HepG2 (cell line): ENCODE measurements around the gene CDC23. TPM values are rescaled to one million over a fixed set of nuclear protein-coding genes. Genes with fewer than 3 reads are reported as not detected.
A peak's percentile ranks its signal among the peaks of the same experiment; 100 is the strongest.

Experiments used
- ATAC-seq: fragments of 200-7000 bp; cut with Tn5 transposase; 3 replicates; pipeline ENCODE4 v1.9.1; 2020; ENCODE audit warnings: mild to moderate bottlenecking, moderate library complexity
- BruUV-seq: library from RNA; stranded (reverse); fragments of 400-500 nt; replicated peaks from 2 replicates; lab custom pipeline; 2021; lab: Mats Ljungman, UMichigan
- CTCF ChIA-PET: fragments of 300-600 bp; formaldehyde crosslinking; extraction: SDS; loops from one replicate; lab custom pipeline; 2021; ENCODE audit warnings: low total read pairs, inconsistent platforms, low intra/inter-chr PET ratio; lab: Yijun Ruan, JAX
- POLR2A ChIA-PET: fragments of 350-600 bp; sonication (Branson Sonifier 250); formaldehyde crosslinking; loops from one replicate; lab custom pipeline; 2020; ENCODE audit warnings: antibody characterized with exemption, inconsistent platforms; lab: Yijun Ruan, JAX
- DNase-seq: peaks from one replicate; pipeline ENCODE4 v3.0.0-alpha.2; 2015; ENCODE audit warnings: low spot score
- FAIRE-seq: peaks from 3 replicates; lab custom pipeline; 2011; peaks lifted over from hg19 to GRCh38; lab: Jason Lieb, UNC
- H2AFZ ChIP-seq: one replicate; pipeline ENCODE4 v1.6.1; 2011; ENCODE audit warnings: low read length, inconsistent platforms
- H3K27ac ChIP-seq: fragments of 300-600 bp; 3 replicates; pipeline ENCODE4 v1.8.0; 2011; ENCODE audit warnings: mixed run types, mild to moderate bottlenecking, mixed read lengths, low read length, inconsistent platforms; ENCODE audit not compliant: insufficient read depth; ENCODE audit errors: extremely low read length
- H3K27me3 ChIP-seq, 2 experiments: fragments of 200-600 bp in 1 of 2; 2 replicates in 1 of 2; 3 replicates in 1 of 2; pipeline versions ENCODE4 v1.6.0 to v1.8.0; 2011; ENCODE audit warnings: low read length in 2 of 2, mild to moderate bottlenecking in 2 of 2, moderate library complexity in 2 of 2, inconsistent platforms in 1 of 2; ENCODE audit not compliant: insufficient read depth in 2 of 2, control insufficient read depth in 1 of 2
- H3K36me3 ChIP-seq, 2 experiments: fragments of 200-600 bp in 1 of 2; replicated peaks in 1 of 2; 2 replicates in 1 of 2; 3 replicates in 1 of 2; pipeline versions ENCODE4 v1.5.1 to v1.8.0; 2011; ENCODE audit warnings: low read length in 2 of 2, inconsistent platforms in 1 of 2; ENCODE audit not compliant: insufficient read depth in 2 of 2, control insufficient read depth in 1 of 2
- H3K4me1 ChIP-seq: 2 replicates; pipeline ENCODE4 v1.5.1; 2012; ENCODE audit warnings: low read length, inconsistent platforms; ENCODE audit not compliant: insufficient read depth
- H3K4me2 ChIP-seq: 2 replicates; pipeline ENCODE4 v1.6.0; 2011; ENCODE audit warnings: low read depth, low read length, inconsistent platforms
- H3K4me3 ChIP-seq, 3 experiments: fragments of 200-600 bp in 1 of 3; sonication (generic), shearing (Covaris generic) in 1 of 3; replicated peaks in 1 of 3; 2 replicates each; pipeline ENCODE4 v1.5.1; 2011 to 2016; ENCODE audit warnings: low read length in 3 of 3, inconsistent platforms in 2 of 3, low read depth in 2 of 3, mild to moderate bottlenecking in 2 of 3, control low read depth in 1 of 3, mixed read lengths in 1 of 3; ENCODE audit not compliant: insufficient read depth in 1 of 3
- H3K79me2 ChIP-seq: one replicate; pipeline ENCODE4 v1.6.1; 2011; ENCODE audit warnings: low read length, inconsistent platforms; ENCODE audit not compliant: insufficient read depth
- H3K9ac ChIP-seq: 2 replicates; pipeline ENCODE4 v1.6.0; 2011; ENCODE audit warnings: mild to moderate bottlenecking, low read depth, low read length, inconsistent platforms; ENCODE audit not compliant: insufficient read depth
- H3K9me3 ChIP-seq: 2 replicates; pipeline ENCODE4 v1.5.1; 2012; ENCODE audit warnings: mild to moderate bottlenecking, low read length
- H4K20me1 ChIP-seq: 2 replicates; pipeline ENCODE4 v1.6.0; 2011; ENCODE audit warnings: inconsistent platforms, mild to moderate bottlenecking, low read length, moderate library complexity; ENCODE audit not compliant: insufficient read depth
- CBX1 ChIP-seq: IDR thresholded peaks from one replicate; pipeline ENCODE4 v1.6.1; 2016; ENCODE audit warnings: antibody characterized with exemption, low read depth
- DNMT3B ChIP-seq: conservative IDR thresholded peaks from 2 replicates; pipeline ENCODE4 v1.6.1; 2016; ENCODE audit warnings: missing biosample characterization, control low read depth
- FOSL1 ChIP-seq: sonication (generic); formaldehyde crosslinking; IDR thresholded peaks from 2 replicates; pipeline ENCODE4 v1.9.0; 2021; ENCODE audit warnings: missing genetic modification reagents, borderline replicate concordance
- GABPA ChIP-seq, 2 experiments: IDR thresholded peaks; 2 replicates each; pipeline ENCODE4 v1.6.1; 2011 to 2016; ENCODE audit warnings: low read depth in 2 of 2, low read length in 1 of 2, missing biosample characterization in 1 of 2, missing genetic modification characterization in 1 of 2
- JDP2 ChIP-seq: sonication (generic); formaldehyde crosslinking; IDR thresholded peaks from 2 replicates; pipeline ENCODE4 v1.8.1; 2022; ENCODE audit warnings: missing genetic modification reagents, borderline replicate concordance
- MYPOP ChIP-seq: sonication (generic); formaldehyde crosslinking; IDR thresholded peaks from 2 replicates; pipeline ENCODE4 v1.8.1; 2023; ENCODE audit warnings: mild to moderate bottlenecking, moderate library complexity, missing genetic modification reagents
- NCOA1 ChIP-seq: sonication (generic); formaldehyde crosslinking; IDR thresholded peaks from 2 replicates; pipeline ENCODE4 v1.9.0; 2021; ENCODE audit warnings: missing genetic modification reagents
- NFRKB ChIP-seq: fragments of 450-650 bp; IDR thresholded peaks from 2 replicates; pipeline ENCODE4 v1.6.1; 2017
- POGZ ChIP-seq: sonication (generic); formaldehyde crosslinking; IDR thresholded peaks from 2 replicates; pipeline ENCODE4 v1.4.0; 2020; ENCODE audit warnings: mild to moderate bottlenecking, missing genetic modification reagents
- SMC3 ChIP-seq: IDR thresholded peaks from 2 replicates; pipeline ENCODE4 v1.6.1; 2011; ENCODE audit warnings: low read length, improper control_type of control experiment
- SMYD3 ChIP-seq: sonication (generic); formaldehyde crosslinking; IDR thresholded peaks from 2 replicates; pipeline ENCODE4 v1.8.1; 2023; ENCODE audit warnings: mild to moderate bottlenecking, missing genetic modification reagents
- TBL1XR1 ChIP-seq: fragments of 150-350 bp; IDR thresholded peaks from 2 replicates; pipeline ENCODE4 v1.6.1; 2014; ENCODE audit warnings: borderline replicate concordance, low read length; ENCODE audit not compliant: partially characterized antibody
- TP53 ChIP-seq: sonication (generic); formaldehyde crosslinking; conservative IDR thresholded peaks from 2 replicates; pipeline ENCODE4 v1.4.0; 2020; ENCODE audit warnings: missing genetic modification reagents
- ZMYM2 ChIP-seq: sonication (generic); formaldehyde crosslinking; IDR thresholded peaks from 2 replicates; pipeline ENCODE4 v1.8.0; 2022; ENCODE audit warnings: mild to moderate bottlenecking, missing genetic modification reagents
- ZNF496 ChIP-seq: sonication (generic); formaldehyde crosslinking; IDR thresholded peaks from 2 replicates; pipeline ENCODE4 v1.8.1; 2023; ENCODE audit warnings: mild to moderate bottlenecking, moderate library complexity, missing genetic modification reagents; ENCODE audit not compliant: insufficient replicate concordance
- ZNF775 ChIP-seq: sonication (generic); formaldehyde crosslinking; IDR thresholded peaks from 2 replicates; pipeline ENCODE4 v1.4.0; 2020; ENCODE audit warnings: missing genetic modification reagents, mild to moderate bottlenecking, moderate library complexity, borderline replicate concordance
- ZNF780A ChIP-seq: sonication (generic); formaldehyde crosslinking; IDR thresholded peaks from 2 replicates; pipeline ENCODE4 v1.8.0; 2022; ENCODE audit warnings: mild to moderate bottlenecking, missing genetic modification reagents, moderate library complexity
- WGBS: methylation state at CpG from one replicate; pipeline ENCODE4 v1.1.6; 2017; ENCODE audit warnings: low lambda C conversion rate; 5-methylcytosine and 5-hydroxymethylcytosine counted together
- in situ Hi-C: cut with HindIII; loops from 2 replicates; pipeline ENCODE4 v1.10.0; 2017; ENCODE audit warnings: low pct_unique_long_range_greater_than_20kb; ENCODE audit not compliant: extremely low pct_ligation_motif_present
- intact Hi-C: fragments of 100-400 bp; cut with micrococcal nuclease; formaldehyde crosslinking; loops from one replicate; pipeline ENCODE4 v1.10.0; 2022; ENCODE audit not compliant: unreplicated experiment
- polyA plus RNA-seq, 8 experiments: library from polyadenylated mRNA; depleted of rRNA in 3 of 8; stranded (reverse) in 7 of 8; unstranded in 1 of 8; fragments of >200 nt; fragmentation: Illumina TruSeq in 4 of 8; extraction: Trizol in 4 of 8; gene quantifications; 2 replicates each; pipeline versions ENCODE4 v1.2.1 to v1.2.3, GENCODE V29; 2011 to 2016; ENCODE audit warnings: low read depth in 4 of 8, missing spikeins in 1 of 8, mixed read lengths in 1 of 8; ENCODE audit not compliant: insufficient read depth in 1 of 8
- total RNA-seq, 5 experiments: library from RNA; depleted of rRNA; stranded (reverse); fragments of >200 nt; fragmentation: Illumina TruSeq; extraction: Trizol; gene quantifications; 2 replicates each; pipeline ENCODE4 v1.2.3, GENCODE V29; 2016; ENCODE audit warnings: low read depth in 1 of 5

CDC23 gene
- total and polyA plus RNA-seq, 2 of the 13 experiments (the other 11 are each of a cell fraction or from before 2014, with no cell fraction given) = 38.3 to 47.7 TPM

DNA sequence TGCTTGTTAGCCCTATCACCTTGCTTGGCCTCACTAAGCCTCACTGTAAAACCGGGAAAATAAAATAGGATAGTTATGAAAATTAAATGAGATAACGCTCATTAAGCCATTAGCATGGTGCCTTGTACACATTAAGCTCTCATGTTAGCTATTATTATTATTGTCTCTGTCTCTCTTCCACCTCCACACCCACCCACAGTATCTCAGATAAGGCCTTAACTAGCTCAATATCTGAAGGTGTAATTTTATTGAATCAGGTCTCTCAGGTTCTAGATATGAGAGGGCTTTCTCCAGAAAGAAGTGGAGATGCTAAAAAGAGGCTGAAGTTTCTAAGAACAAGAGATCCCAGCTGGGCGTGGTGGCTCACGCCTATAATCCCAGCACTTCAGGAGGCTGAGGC lies 33.7 kb upstream of the CDC23 start:
- BruUV-seq = no TSS peak
- intact Hi-C loops = no loop called here

More for the DNA sequence above, 33.7 kb upstream of the CDC23 start:
- FAIRE-seq (no peak), DNase-seq (no peak), ATAC-seq (no peak)
- in situ Hi-C loops = no loop called here
- Histone ChIP-seq H3K27ac (no peak overlapping the region), H3K36me3 (no peaks in the 10 kb centered on the region), H2AFZ (no peak overlapping the region), H3K4me1 (peaks cover 45% of the 10 kb centered on the region), H3K4me3 (no peak overlapping the region), H4K20me1 (no peaks in the 10 kb centered on the region), H3K4me2 (0 out of 2 replicates have a peak overlapping the region, but pooled peaks have one; percentile 48), H3K9ac (no peak overlapping the region), H3K27me3 (peaks cover 0 to 15% of the 10 kb centered on the region in 2 experiments; a peak in 3 of 5 replicates), H3K9me3 (no peaks in the 10 kb centered on the region), H3K79me2 (no peaks in the 10 kb centered on the region)
- WGBS = 65% methylated on average over 4 of the region's 4 CpGs
- ChIA-PET CTCF (no interaction called here), POLR2A (no interaction called here)
- no peak for TF ChIP-seq FOSL1 (CRISPR knock-in tag)
- TF ChIP-seq DNMT3B = no peak
- TF ChIP-seq ZNF775 (CRISPR knock-in tag) = no peak
- TF ChIP-seq GABPA (IDR thresholded peaks at IDR 0.05; ENCODE audit: low read depth, low read length) = no peak
- TF ChIP-seq GABPA (CRISPR knock-in tag; IDR thresholded peaks at IDR 0.05; ENCODE audit: low read depth) = no peak
- TF ChIP-seq ZNF780A = no peak
- TF ChIP-seq ZNF496 = no peak
- no peak for TF ChIP-seq JDP2 (CRISPR knock-in tag)
- TF ChIP-seq MYPOP (CRISPR knock-in tag) = no peak
- no peak for TF ChIP-seq NFRKB
- no peak for TF ChIP-seq TBL1XR1
- TF ChIP-seq SMC3 = no peak
- no peak for TF ChIP-seq TP53
- TF ChIP-seq CBX1 = no peak
- TF ChIP-seq POGZ (CRISPR knock-in tag) = no peak
- no peak for TF ChIP-seq ZMYM2 (CRISPR knock-in tag)
- TF ChIP-seq NCOA1 (CRISPR knock-in tag) = no peak
- no peak for TF ChIP-seq SMYD3 (CRISPR knock-in tag)
